ENCODE results near the gene NFASC. TPM values are rescaled to one million over a fixed set of nuclear protein-coding genes. Genes with fewer than 3 reads are reported as not detected.

Gene NFASC
- total and polyA plus RNA-seq, 9 of the 15 experiments (the other 6 are each of a cell fraction or from before 2014, with no cell fraction given) = 0.03 to 0.16 (median 0.06) TPM; not detected in 6

GRCh38 chr1:205065666-205066065 lies 195.0 kb downstream of the NFASC start (continued):
- TF ChIP-seq CHD7 (IDR thresholded peaks at IDR 0.05; ENCODE audit: low read depth, low read length) (no peak), TFE3 (CRISPR knock-in tag; IDR thresholded peaks at IDR 0.05) (no peak)

Measured in K562 (cell line).